GM19043 (cell line): ENCODE measurements around the gene BCS1L.

Experiments
- ATAC-seq: cut with Tn5 transposase; IDR thresholded peaks from one replicate; pipeline ENCODE4 v1.9.1; 2021; ENCODE audit warnings: low read depth; ENCODE audit not compliant: unreplicated experiment

Gene BCS1L

GRCh38 chr2:218659258-218659987, at the start of gene BCS1L, which contains the start of gene ZNF142:
Gene BCS1L, plus strand, starts transcription at chr2:218659683. Its CDS starts 1,305 bp downstream, at chr2:218660988.
Gene ZNF142, minus strand, starts transcription at chr2:218659623. Its CDS starts 3,194 bp downstream, at chr2:218656429.
- ATAC-seq, result peak; percentile 96

- ATAC-seq, result no peak
These were observed 43.6 kb upstream of the BCS1L start for GRCh38 chr2:218615868-218616315.

GRCh38 chr2:218618102-218618860, 41.2 kb upstream of the BCS1L start:
- no peak for ATAC-seq

- no peak for ATAC-seq
These were observed 38.5 kb upstream of the BCS1L start for GRCh38 chr2:218621007-218621406.

GRCh38 chr2:218622606-218623365, 36.7 kb upstream of the BCS1L start:
- no peak for ATAC-seq

GRCh38 chr2:218623366-218623705, 36.1 kb upstream of the BCS1L start:
- no peak for ATAC-seq

GRCh38 chr2:218626369-218626768, 33.1 kb upstream of the BCS1L start:
- no peak for ATAC-seq

- no peak for ATAC-seq
These were observed 31.5 kb upstream of the BCS1L start for GRCh38 chr2:218627939-218628338.

GRCh38 chr2:218631837-218632236, 27.6 kb upstream of the BCS1L start:
- ATAC-seq, result no peak

GRCh38 chr2:218635719-218636118, 23.8 kb upstream of the BCS1L start:
- ATAC-seq, result no peak

GRCh38 chr2:218638372-218638771, 21.1 kb upstream of the BCS1L start:
- ATAC-seq, result no peak

GRCh38 chr2:218642121-218642656, 17.3 kb upstream of the BCS1L start:
- ATAC-seq, result no peak

- no peak for ATAC-seq
These were observed 16.7 kb upstream of the BCS1L start for GRCh38 chr2:218642786-218643185.

- no peak for ATAC-seq
These were observed 15.7 kb upstream of the BCS1L start for GRCh38 chr2:218643751-218644310.

- ATAC-seq, result no peak
These were observed 14.8 kb upstream of the BCS1L start for GRCh38 chr2:218644721-218645120.

GRCh38 chr2:218645126-218645525, 14.4 kb upstream of the BCS1L start:
- peak; percentile 77 for ATAC-seq

- ATAC-seq, result no peak
These were observed 11.2 kb upstream of the BCS1L start for GRCh38 chr2:218648088-218648786.

GRCh38 chr2:218648787-218649100, 10.7 kb upstream of the BCS1L start:
- ATAC-seq, result no peak

- ATAC-seq, result no peak
These were observed 3.7 kb upstream of the BCS1L start for GRCh38 chr2:218655751-218656150.

- peak; percentile 30 for ATAC-seq
These were observed 719 bp upstream of the BCS1L start for GRCh38 chr2:218658671-218659257.
